Measurements from ENCODE around the gene UNC45A. TPM values are rescaled to one million over a fixed set of nuclear protein-coding genes. Genes with fewer than 3 reads are reported as not detected.

The UNC45A gene
- total RNA-seq, 2 experiments from 2014 or later, result 46.1 to 68.0 TPM

GRCh38 chr15:90949979-90950675 is 15.0 kb downstream of the UNC45A start:
- no peaks in the 10 kb centered on the region for H3K9me3 ChIP-seq (ENCODE audit: low read length)
- H4K20me1 ChIP-seq (ENCODE audit: insufficient read depth, low read length), result no peaks in the 10 kb centered on the region
- POLR2A ChIA-PET, result no interaction called here
- intact Hi-C loops (cut with micrococcal nuclease; ENCODE audit: unreplicated experiment), result no loop called here
- TF ChIP-seq EZH2phosphoT487 (IDR thresholded peaks at IDR 0.05; ENCODE audit: borderline replicate concordance, low read depth, low read length), result no peak
- no peak for TF ChIP-seq CTCF (conservative IDR thresholded peaks at IDR 0.05; ENCODE audit: low read length)
- H3K27ac ChIP-seq (ENCODE audit: low read depth, low read length, poor library complexity, severe bottlenecking), result no peak overlapping the region
- H3K79me2 ChIP-seq (ENCODE audit: insufficient read depth, low read depth, low read length), result no peaks in the 10 kb centered on the region
- H3K4me2 ChIP-seq (ENCODE audit: low read length), result no peak overlapping the region
- H3K9me2 ChIP-seq (ENCODE audit: insufficient read depth, low read length), result no peaks in the 10 kb centered on the region
- CTCF ChIA-PET (ENCODE audit: unreplicated experiment), result no interaction called here
- BruUV-seq (replicated peaks), result no TSS peak
- no peak overlapping the region for H2AFZ ChIP-seq (ENCODE audit: low read length)
- H3K4me3 ChIP-seq (ENCODE audit: low read depth, low read length, poor library complexity, severe bottlenecking), result no peak overlapping the region
- peaks cover 7% of the 10 kb centered on the region for H3K4me1 ChIP-seq (ENCODE audit: insufficient read depth, low read length, poor library complexity, severe bottlenecking)
- DNase-seq (ENCODE audit: low spot score), result no peak
- H3K36me3 ChIP-seq (ENCODE audit: insufficient read depth, low read length), result peaks cover 72% of the 10 kb centered on the region

GRCh38 chr15:90950676-90951075 is 15.6 kb downstream of the UNC45A start:
- Histone ChIP-seq H3K9me2 (ENCODE audit: insufficient read depth, low read length) (no peaks in the 10 kb centered on the region), H3K4me1 (ENCODE audit: insufficient read depth, low read length, poor library complexity, severe bottlenecking) (peaks cover 9% of the 10 kb centered on the region), H3K27ac (ENCODE audit: low read depth, low read length, poor library complexity, severe bottlenecking) (no peak overlapping the region), H3K36me3 (ENCODE audit: insufficient read depth, low read length) (peaks cover 70% of the 10 kb centered on the region), H3K4me2 (ENCODE audit: low read length) (no peak overlapping the region), H3K79me2 (ENCODE audit: insufficient read depth, low read depth, low read length) (peaks cover 4% of the 10 kb centered on the region), H3K9me3 (ENCODE audit: low read length) (no peaks in the 10 kb centered on the region), H3K4me3 (ENCODE audit: low read depth, low read length, poor library complexity, severe bottlenecking) (no peak overlapping the region), H2AFZ (ENCODE audit: low read length) (no peak overlapping the region), H4K20me1 (ENCODE audit: insufficient read depth, low read length) (no peaks in the 10 kb centered on the region)
- intact Hi-C loops (cut with micrococcal nuclease; ENCODE audit: unreplicated experiment), result no loop called here
- no peak for TF ChIP-seq EZH2phosphoT487 (IDR thresholded peaks at IDR 0.05; ENCODE audit: borderline replicate concordance, low read depth, low read length)
- no peak for TF ChIP-seq CTCF (conservative IDR thresholded peaks at IDR 0.05; ENCODE audit: low read length)
- DNase-seq (ENCODE audit: low spot score), result no peak
- ChIA-PET POLR2A (no interaction called here), CTCF (ENCODE audit: unreplicated experiment) (no interaction called here)
- no TSS peak for BruUV-seq (replicated peaks)
